GM18505 (cell line): ENCODE data around the gene ALMS1.
"Not testable (repeated sequence)": the region's sequence is repeated elsewhere in the genome, so short reads cannot be mapped to it uniquely, and the experiment has no call there.

Experiments
- ATAC-seq: cut with Tn5 transposase; IDR thresholded peaks from one replicate; pipeline ENCODE4 v1.9.1; 2021; ENCODE audit not compliant: unreplicated experiment
- POLR2A ChIP-seq: IDR thresholded peaks from 4 replicates; pipeline ENCODE4 v1.6.1; 2011; ENCODE audit warnings: borderline replicate concordance; ENCODE audit not compliant: insufficient read depth, insufficient read length; ENCODE audit errors: extremely low read depth

ALMS1 gene

DNA sequence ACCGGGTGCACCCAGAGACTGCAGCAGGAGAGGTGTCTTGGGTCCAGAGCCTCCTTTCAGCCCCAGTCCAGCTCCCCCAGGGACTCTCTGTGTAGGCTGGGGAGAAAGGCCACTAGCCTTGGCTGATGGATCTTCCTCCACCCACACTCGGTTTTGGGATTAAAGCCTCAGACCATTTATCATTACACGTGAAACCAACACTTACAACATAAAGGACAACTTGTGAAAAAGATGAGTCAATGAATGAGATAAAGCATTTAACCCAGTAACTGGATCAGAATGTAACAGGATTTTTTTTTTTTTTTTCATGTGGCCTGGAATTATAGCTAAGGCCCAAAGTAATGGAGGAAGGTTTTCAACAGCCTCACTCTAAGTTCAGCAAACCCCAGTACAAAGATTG is 224.5 kb downstream of the ALMS1 start:
- no peak for ATAC-seq
- no peak for TF ChIP-seq POLR2A

DNA sequence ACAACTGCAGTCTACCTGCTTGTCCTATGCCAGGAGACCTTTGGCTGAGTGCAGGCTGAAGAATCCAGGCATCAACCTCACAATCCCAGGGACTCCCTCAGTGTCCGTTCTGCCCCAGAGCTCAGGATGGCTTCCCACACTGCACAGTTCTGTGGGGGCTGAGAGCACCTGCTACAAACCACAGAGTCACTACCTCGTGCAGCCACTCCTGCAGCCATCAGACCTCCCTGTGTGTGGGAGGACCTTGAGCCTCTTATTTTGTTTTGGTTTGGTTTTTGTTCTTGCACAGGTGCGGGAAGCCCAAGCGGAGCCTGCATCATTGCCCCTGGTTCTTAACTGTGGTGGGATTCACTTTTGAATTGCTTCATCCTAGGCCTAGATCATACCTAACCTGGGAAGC is 225.6 kb downstream of the ALMS1 start:
- ATAC-seq: no peak
- no peak for TF ChIP-seq POLR2A

DNA sequence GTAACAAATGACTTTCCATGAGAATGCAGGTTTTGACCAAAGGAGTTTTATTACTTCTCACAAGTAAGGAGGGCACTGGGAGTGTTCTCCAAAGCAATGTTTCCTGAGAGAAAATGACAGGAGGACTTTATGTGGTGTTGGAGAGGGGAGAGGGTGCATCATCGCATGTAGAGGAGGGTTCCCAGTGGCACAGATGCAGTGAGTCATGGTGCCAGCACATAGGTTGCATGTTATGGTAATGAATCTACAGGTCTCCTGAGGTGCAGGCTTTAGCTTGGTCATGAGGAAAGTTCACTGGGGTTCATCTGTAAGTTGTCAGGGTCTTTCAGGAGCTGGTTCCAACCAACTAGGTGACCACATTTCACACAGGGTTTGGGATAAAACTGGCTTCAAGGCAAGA is 226.2 kb downstream of the ALMS1 start:
- ATAC-seq: no peak
- TF ChIP-seq POLR2A: no peak

DNA sequence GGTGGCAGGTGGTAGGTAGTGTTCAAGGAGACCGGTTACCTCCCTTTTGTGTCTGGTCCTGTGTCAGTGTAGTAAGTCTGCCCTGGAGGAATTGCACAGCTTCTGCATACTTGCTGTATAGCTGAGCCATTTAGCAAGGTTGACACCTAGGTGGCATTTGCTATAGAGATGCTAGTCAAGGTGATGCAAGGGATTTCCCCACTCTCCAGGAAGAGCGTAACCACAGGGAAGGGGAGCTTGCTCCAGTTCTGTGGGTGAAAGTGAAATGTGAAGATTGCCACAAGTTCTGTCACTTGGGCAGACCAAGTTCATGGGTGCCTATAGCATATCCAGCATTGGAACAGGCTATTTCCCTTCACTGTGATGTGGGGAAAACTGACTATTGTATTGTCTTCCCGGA is 228.5 kb downstream of the ALMS1 start:
- TF ChIP-seq POLR2A: no peak

DNA sequence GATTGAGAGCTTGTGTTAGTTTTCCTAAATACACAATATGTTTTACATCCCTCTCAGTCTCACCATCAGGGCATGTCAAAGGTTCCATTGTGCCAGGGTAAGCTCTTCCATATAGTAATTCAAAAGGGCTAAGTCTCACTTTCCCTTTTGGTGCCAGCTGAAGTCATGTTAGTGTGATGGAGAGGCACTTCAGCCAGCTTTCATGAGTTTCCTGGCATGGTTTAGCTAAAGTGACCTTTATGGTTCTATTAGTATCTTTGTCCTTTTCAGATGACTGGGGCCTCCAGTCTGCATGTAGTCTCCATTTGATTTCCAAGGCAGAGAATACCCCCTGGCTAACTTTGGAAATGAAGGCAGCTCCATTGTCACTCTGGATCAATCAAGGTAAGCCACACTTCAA is 229.4 kb downstream of the ALMS1 start:
- no peak for ATAC-seq
- no peak for TF ChIP-seq POLR2A

More for the DNA sequence above, 228.5 kb downstream of the ALMS1 start:
- no peak for ATAC-seq

DNA sequence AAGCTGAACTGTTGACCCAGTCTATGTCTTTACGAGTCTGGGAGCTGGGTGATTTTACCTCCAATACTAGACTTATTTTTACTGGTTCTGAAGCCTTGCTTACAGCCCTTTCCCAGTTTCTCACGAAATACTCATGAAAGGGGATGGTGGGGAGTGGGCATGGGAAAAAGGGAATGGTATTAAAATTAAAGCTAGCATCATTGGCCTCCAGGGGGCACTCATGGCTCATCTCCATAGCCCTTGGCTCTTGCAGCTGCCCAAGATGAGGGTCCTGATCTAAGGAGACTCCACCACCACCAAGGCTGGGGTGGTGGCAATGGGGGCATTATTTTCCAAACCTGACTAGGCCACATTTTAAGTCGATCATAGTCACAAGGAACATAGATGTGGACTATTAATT is 234.3 kb downstream of the ALMS1 start:
- not testable (repeated sequence) for ATAC-seq

DNA sequence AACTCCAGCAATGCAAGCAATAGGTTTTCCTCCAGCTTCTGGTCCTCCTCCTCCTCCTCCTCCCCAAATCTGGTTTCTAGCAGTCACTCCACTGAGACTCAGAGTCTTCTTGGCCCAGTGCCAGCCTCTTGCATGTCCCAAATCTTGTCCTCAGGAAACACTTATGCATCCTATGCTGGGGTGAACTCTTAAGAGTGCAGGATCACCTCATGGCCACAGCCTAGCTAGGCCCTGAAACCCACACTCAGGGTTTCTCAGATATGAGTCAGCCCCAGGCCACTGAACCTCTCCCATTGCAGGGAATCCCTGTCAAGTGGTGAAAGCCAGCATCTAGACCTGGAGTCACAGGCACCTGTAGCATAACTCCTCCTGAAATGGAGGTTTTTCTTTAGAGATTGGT is 238.4 kb downstream of the ALMS1 start:
- not testable (repeated sequence) for ATAC-seq

DNA sequence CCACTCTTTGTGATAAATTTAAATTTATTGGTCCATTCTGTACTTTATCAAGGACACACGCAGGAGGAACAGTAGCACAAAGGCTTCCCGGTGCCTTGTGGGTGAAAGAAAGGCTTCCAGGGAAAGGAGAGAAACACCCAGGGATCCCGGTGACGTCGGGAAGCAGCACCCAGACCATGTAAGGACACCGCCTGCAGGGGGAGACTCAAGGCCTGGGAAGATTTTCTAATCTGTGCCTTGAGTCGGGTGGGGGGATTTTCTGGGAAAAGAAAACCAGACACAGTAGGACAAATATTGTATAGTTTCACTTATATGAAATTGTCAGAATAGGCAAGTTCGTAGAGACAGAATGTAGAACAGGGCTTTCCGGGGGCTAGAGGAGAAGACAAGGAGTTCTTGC is 239.0 kb downstream of the ALMS1 start:
- not testable (repeated sequence) for ATAC-seq

DNA sequence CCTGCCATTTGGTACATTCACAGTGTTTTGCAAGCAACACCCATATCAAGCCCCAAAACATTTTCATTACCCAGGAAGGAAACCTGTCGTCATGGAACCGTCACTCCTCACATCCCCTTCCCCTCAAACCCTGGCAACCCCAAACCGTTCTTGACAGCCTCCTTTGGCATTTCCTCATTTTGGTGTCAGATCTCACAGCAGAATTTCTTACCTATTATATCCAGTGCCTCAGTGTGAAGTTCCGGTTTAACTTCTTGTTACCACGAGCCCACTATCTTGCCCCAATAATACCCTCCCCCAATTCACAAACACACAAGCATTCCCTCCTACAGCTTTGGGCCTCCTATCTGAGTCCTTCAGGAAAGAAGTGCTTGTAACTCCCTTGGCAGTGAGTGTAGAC is 240.6 kb downstream of the ALMS1 start:
- not testable (repeated sequence) for ATAC-seq

DNA sequence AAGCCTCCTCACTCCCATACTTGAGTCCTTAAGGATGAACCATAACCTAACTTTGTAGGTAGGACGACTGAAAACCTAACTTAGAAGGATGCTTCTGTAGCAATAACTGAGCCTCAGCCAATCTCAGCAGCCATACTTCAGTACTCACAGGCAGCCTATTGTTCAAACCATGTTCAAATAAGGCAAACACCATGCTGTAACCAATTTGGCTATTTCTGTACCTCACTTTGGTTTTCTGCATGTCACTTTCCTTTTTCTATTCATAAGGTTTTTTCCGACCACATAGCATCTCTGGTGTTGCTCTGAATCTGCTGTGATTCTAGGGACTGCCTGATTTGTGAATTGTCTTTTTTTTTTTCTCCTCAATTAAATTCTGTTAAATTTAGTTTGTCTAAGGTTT is 242.9 kb downstream of the ALMS1 start:
- not testable (repeated sequence) for ATAC-seq

DNA sequence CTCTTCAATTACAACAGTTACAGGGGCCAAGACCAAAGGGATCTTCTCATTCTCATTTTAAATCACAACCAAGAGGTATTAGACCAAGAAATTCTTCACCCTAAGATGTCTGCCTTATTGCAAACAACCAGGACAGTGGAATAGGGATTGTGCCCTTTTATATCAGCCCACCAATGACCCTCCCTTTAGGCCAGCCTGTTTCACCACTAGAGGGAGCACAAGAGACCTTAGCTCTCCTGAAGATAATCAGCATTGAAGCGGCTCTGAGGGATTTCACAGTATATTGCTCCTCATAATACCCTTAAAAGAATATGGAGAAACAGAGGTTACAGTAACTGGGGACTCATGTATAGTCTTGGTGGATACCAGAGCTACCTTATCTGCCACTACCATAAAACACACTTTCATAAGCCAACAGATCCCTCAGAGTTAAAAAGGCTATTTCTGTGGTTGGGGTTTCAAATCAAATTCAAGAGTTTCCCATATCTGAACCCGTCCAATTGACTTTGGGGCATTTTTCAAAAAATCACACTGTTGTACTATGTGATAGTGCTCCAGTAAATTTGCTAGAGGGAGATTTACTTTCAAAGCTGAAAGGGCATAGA is 245.1 kb downstream of the ALMS1 start:
- not testable (repeated sequence) for ATAC-seq

DNA sequence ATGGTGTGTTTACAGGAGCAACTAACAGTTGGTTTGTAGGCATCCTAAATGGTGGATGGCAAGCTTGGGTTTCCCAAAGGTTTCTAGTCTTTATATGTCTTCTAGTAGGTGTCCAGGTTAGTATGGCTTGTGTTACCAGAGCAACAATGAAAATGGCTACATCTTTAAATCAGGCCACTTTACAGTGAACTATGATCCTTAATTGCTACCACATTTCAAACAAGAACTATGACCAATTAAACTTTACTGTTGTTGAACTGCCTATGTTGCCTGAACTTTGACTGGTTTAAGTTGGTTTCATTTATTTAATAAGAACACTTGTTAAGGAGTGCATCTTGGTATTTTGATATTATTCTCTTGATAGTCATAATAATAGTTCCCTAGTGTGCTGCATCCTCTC is 251.3 kb downstream of the ALMS1 start:
- not testable (repeated sequence) for ATAC-seq

DNA sequence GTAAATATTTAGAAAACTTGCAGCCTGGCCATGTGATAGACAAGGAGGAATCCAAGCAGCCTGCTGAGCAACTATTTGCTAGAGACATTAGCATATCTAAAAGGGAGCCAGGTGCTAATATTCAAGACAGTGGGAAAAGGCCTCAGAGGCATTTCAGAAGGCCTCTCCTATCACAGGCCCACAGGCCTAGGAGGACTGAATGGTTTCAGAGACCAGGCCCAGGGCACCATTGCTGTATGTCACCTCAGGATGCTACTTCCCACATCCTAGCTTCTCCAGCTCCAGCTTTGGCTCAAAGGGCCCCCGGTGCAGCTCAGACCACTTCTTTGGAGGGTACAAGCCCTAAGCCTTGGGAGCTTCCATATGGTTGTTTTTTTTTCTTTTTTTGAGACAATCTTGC is 252.8 kb downstream of the ALMS1 start:
- no peak for TF ChIP-seq POLR2A
- no peak for ATAC-seq

DNA sequence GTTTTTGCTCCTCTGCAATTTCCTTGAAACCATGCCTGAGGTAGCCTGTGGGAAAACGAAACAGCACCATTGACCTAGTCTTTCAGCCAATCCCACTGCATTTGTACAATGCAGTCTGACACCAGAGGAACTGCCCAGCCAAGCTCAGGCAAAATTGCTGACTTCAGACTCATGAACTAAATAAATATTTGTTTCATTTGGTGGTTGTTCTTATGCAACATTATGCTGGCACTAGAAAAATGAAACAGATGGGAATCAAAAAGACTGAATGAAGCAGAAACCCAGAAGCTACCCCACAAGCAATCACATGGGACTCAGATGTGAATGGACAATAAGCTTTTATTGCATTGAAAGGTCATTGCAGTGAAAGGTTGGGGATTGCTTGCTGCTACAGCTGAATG is 254.9 kb downstream of the ALMS1 start:
- TF ChIP-seq POLR2A: no peak
- no peak for ATAC-seq

DNA sequence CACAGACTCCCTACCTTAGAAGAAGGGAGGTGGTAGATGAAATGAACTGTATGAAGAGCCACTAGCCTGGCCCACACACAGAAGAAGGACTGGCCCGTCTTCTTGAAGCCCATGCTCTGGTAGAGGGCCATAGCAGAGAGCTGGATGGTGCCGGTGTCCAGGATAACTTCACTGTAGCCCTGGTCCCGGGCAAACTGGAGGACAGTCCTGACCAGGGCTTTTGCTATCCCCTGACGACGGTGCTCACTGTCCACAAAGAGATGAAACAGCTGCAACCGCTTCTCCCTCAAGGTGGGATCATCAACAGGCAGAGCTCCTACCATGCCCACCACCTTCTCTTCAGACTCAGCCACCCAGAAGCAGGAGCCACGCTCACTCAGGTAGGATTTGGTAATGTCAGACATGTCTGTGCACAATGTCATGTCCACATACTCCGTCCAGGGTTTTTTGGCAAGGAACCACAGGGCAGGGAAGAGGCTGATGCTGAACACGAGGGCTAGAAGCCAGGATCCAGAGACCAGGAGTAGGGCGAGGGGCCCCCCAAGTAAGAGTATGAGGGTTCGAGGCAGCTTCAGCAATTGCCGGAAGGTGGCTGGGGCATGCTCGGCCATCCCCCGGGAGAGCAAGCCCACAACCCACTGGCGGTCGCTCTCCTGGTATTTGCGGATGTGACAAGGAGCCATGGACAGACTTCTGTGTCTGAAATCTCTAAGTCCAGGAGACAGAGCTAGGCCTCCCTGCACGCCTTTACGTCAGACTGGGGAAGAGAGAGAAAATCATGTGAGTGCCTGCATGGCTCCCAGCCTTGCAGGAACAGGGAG is 255.5 kb downstream of the ALMS1 start:
- TF ChIP-seq POLR2A: no peak
- ATAC-seq: no peak
